NCI-H345 (cell line): ENCODE measurements around the gene OR52E1.
"Not testable (repeated sequence)": the region's sequence is repeated elsewhere in the genome, so short reads cannot be mapped to it uniquely, and the experiment has no call there.

Experiments
- DNase-seq: peaks from one replicate; lab custom pipeline; 2025; lab: John Stamatoyannopoulos, UW

The OR52E1 gene

DNA sequence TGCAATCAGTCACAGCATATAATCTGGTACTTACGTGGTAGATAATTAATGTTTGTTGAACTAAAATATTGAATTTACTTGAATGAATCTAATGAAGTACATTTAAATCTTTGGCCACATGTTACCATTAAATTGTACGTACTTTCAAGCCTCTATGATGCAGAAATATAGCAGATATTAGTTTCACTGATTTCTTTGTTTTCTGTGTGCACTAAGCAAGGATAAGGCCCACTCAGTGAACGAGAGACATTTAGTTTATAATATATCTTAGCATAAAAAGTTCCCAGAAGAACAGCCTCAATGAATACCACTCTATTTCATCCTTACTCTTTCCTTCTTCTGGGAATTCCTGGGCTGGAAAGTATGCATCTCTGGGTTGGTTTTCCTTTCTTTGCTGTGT lies at the start of gene OR52E1:
TSS of gene OR52E1 (plus strand) at position 301 of the 400 bp plus-strand sequence.
- no peak for DNase-seq

DNA sequence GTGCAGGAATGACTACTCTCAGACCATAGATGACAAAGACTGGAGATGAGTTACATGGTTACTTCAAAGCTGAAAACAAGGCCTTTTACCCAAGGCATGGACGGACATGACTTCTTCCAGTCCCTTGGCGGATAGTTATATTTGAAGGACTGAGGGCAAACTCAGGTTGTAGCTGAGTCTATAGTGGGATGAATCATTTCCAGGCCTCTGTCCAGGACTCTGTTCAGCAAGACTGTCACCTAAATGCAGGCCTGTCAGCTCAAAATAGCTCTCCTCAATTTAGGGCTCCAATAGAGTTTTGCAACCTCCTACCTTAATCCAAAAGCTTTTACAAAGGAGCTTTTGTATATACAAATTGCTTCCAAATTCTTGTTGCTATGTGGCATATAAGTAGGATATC lies 47.4 kb upstream of the OR52E1 start:
- DNase-seq = no peak

- DNase-seq = no peak
Observed at GRCh38 chr11:5036669-5037068, 32.7 kb upstream of the OR52E1 start.

DNA sequence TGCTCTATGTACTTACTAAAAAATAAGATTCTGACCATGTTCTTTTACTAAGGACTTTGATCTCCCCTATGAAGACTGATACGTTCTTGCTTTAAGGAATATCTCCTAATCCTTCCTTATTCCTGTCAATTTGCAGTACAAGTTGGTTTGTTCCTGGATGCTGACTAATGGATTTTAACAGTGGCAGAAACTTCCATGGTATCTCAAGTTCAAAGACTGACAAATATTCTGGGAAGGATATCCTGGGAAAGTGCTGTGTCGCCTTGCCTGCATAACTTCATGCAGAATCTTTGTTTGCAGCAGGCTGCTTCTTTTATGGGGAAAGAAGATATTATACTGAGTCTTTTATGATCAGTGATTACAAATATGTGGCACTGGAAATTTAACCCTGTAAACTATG lies 31.4 kb upstream of the OR52E1 start:
- no peak for DNase-seq

GRCh38 chr11:5038341-5038740 lies 31.0 kb upstream of the OR52E1 start:
- DNase-seq = no peak

DNA sequence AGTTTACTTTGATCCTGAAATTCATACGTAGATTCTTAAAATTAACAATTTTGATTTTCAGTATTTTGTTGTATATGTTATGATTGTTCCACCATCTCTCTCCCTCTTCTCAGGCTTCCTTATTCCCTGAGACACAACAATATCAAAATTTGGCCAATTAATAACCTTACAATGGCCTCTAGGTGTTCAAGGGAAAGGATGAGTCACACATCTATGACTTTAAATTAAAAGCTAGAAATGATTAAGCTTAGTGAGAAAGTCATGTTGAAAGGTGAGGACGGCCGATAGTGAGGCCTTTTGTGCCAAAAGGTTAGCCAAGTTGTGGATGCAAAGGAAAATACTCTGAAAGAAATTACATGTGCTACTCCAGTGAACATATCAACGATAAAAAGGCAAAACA lies 28.5 kb upstream of the OR52E1 start:
- DNase-seq = no peak

GRCh38 chr11:5042091-5042490 lies 27.3 kb upstream of the OR52E1 start:
- no peak for DNase-seq

DNA sequence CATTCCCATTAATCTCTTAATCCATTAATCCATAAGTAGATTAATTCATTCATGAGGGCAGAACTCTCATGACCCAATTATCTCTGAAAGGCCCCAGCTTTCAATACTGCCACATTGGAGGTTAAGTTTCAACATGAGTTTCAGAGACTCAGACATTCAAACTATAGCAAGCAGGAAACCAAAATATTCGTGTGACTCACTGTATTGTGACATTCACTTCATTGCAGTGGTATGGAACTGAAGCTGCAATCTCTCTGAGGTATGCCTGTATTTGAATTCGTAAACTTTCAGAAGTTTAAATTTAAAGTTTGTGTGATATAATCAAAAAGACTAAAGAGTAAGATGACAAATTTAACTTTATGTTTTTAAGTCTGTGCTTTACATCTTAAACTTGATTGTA lies 26.0 kb upstream of the OR52E1 start:
- no peak for DNase-seq

DNA sequence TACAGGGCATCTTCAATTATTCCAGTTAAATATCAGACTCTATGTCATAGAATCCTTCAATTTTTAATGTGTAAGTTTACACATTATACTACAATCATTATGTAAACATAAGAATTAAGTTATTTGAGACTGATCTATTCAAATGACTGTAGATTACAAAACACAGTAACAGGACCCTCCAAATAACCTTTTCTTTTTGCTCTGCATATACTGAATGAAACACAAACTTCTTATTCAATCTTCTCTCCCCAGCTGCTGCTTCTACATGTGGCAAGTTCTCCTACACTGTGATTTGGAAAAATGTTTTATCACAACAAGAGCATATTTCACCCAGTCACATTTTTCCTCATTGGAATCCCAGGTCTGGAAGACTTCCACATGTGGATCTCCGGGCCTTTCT lies 23.1 kb upstream of the OR52E1 start, which contains the start of gene OR52J3:
TSS of gene OR52J3 (plus strand) at position 301 of the 400 bp plus-strand sequence. CDS start at position 301, 0 bp downstream.
- no peak for DNase-seq

DNA sequence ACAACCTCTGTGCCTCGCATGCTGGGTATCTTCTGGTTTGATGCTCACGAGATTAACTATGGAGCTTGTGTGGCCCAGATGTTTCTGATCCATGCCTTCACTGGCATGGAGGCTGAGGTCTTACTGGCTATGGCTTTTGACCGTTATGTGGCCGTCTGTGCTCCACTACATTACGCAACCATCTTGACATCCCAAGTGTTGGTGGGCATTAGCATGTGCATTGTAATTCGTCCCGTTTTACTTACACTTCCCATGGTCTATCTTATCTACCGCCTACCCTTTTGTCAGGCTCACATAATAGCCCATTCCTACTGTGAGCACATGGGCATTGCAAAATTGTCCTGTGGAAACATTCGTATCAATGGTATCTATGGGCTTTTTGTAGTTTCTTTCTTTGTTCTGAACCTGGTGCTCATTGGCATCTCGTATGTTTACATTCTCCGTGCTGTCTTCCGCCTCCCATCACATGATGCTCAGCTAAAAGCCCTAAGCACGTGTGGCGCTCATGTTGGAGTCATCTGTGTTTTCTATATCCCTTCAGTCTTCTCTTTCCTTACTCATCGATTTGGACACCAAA lies 22.5 kb upstream of the OR52E1 start:
- DNase-seq = no peak

DNA sequence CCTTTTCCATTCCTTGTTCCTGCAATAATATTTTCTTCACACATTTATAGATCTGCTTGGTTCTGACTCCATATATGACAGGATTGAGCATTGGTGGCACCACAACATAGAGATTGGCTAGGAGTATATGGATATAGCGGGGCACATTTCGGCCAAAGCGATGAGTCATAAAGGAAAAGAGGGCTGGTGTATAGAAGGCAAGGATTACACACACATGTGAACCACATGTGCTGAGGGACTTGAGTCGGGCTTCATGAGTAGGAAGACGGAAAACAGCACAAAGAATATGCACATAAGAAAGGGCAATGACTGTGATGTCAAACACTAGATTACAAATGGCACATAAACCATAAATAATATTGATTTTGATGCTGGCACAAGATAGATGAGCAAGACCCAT lies 10.7 kb upstream of the OR52E1 start:
- not testable (repeated sequence) for DNase-seq

- DNase-seq = no peak
Observed at GRCh38 chr11:5059391-5059790, 10.0 kb upstream of the OR52E1 start, which contains the start of gene OR52E2. Gene OR52E2, minus strand, starts transcription at chr11:5059627. Its CDS starts 0 bp downstream, at chr11:5059627.

DNA sequence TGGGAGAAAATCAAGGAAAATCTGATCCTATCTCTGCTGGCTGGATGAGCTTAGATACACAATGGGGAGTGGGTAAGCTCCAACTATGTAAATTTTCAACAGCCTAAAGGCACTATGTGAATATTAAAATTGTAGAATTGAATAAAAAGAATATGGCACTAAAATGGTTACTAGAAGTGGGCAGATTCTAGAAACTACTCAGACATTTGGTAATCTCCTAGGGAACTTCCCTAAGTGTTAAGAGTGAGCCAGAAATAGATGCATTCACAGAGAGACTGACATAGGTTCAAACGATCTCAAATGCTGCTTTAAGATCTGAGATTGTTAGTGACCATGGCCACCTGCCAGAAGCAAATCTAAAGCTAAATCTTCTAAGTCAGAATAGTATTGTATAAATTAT lies 4.3 kb upstream of the OR52E1 start:
- no peak for DNase-seq

GRCh38 chr11:5071799-5072198 lies 2.4 kb downstream of the OR52E1 start:
- DNase-seq = no peak

- DNase-seq = no peak
Observed at GRCh38 chr11:5081405-5081804, 12.0 kb downstream of the OR52E1 start.

- no peak for DNase-seq
Observed at GRCh38 chr11:5083602-5084001, 14.2 kb downstream of the OR52E1 start.

- no peak for DNase-seq
Observed at GRCh38 chr11:5088556-5088955, 19.2 kb downstream of the OR52E1 start.

GRCh38 chr11:5090668-5091067 lies 21.3 kb downstream of the OR52E1 start:
- no peak for DNase-seq

- no peak for DNase-seq
Observed at GRCh38 chr11:5092821-5093585, 23.6 kb downstream of the OR52E1 start.

DNA sequence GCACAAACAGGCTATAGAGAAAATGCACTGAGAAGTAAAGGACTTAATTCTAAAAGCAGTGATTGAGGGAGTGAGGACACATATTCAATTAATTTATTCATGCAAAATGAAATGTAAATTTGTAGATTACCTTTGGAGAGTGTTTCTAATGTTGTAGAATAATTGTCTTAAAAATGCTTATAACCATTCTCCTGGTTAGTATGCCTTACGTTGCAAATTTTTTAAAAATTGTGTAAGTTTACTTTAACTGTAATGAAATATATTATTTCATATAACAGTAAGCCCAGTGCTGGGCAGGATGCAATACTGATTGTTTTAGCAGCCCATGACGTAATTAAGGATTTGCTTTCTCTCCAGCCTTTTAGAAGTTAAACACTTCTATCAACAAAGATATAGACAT lies 26.6 kb downstream of the OR52E1 start:
- no peak for DNase-seq

GRCh38 chr11:5102246-5102645 lies 32.9 kb downstream of the OR52E1 start:
- DNase-seq = no peak

DNA sequence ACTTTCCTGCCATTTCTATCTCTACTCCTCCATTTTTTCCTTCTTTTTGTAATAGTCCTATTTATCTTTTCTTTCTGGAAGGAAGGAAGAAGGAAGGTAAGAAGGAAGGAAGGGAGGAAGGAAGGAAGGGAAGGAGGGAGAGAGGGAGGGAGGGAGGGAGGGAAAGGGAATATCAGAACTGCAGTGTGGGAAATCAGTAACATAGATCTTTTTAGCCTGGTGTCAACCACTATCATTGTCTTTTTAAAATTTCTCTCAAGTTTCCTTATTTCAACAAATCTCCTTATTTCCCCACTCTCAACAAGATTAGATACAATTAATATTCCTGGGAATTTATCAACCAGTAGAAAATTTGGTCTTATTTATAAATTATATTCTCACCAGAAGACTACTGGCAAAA lies 33.7 kb downstream of the OR52E1 start:
- no peak for DNase-seq

GRCh38 chr11:5107285-5107684 lies 37.9 kb downstream of the OR52E1 start:
- DNase-seq = no peak

DNA sequence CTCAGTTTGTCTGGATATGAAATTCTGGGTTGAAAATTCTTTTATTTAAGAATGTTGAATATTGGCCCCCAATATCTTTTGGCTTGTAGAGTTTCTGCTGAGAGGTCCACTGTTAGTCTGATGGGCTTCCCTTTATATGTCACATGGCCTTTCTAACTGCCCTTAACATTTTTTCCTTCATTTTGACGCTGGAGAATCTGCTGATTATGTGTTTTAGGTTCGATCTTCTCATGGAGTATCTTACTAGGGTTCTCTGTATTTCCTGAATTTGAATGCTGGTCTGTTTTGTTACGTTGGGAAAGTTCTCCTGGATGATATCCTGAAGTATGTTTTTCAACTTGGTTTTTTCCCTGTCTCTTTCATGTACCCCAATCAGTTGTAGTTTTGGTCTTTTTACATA lies 46.0 kb downstream of the OR52E1 start:
- no peak for DNase-seq
